ENCODE measurements around the gene PTPRN2.

GRCh38 chr7:158165711-158166110 lies 421.9 kb downstream of the PTPRN2 start:
- no peak for TF ChIP-seq JUN (IDR thresholded peaks at IDR 0.05; ENCODE audit: low read depth, low read length)
- TF ChIP-seq, protein P1, sequence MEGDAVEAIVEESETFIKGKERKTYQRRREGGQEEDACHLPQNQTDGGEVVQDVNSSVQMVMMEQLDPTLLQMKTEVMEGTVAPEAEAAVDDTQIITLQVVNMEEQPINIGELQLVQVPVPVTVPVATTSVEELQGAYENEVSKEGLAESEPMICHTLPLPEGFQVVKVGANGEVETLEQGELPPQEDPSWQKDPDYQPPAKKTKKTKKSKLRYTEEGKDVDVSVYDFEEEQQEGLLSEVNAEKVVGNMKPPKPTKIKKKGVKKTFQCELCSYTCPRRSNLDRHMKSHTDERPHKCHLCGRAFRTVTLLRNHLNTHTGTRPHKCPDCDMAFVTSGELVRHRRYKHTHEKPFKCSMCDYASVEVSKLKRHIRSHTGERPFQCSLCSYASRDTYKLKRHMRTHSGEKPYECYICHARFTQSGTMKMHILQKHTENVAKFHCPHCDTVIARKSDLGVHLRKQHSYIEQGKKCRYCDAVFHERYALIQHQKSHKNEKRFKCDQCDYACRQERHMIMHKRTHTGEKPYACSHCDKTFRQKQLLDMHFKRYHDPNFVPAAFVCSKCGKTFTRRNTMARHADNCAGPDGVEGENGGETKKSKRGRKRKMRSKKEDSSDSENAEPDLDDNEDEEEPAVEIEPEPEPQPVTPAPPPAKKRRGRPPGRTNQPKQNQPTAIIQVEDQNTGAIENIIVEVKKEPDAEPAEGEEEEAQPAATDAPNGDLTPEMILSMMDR (IDR thresholded peaks at IDR 0.05; ENCODE audit: control extremely low read depth in 1 of 3, insufficient read depth in 1 of 3, low read depth in 1 of 3, low read length in 3 of 3): no peak
- TF ChIP-seq, protein P2, sequence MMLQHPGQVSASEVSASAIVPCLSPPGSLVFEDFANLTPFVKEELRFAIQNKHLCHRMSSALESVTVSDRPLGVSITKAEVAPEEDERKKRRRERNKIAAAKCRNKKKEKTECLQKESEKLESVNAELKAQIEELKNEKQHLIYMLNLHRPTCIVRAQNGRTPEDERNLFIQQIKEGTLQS (IDR thresholded peaks at IDR 0.05; ENCODE audit: insufficient read depth, low read depth, low read length): no peak
- TF ChIP-seq EZH2 (IDR thresholded peaks at IDR 0.05; ENCODE audit: low read depth, low read length, severe bottlenecking): no peak

Measured in H1 (cell line).